T-cell (primary cell): Measurements from ENCODE around the gene CDX2. TPM values are rescaled to one million over a fixed set of nuclear protein-coding genes. Genes with fewer than 3 reads are reported as not detected.
A peak's percentile ranks its signal among the peaks of the same experiment; 100 is the strongest.

ENCODE experiments used
- ATAC-seq, 4 experiments: fragments of 200-7000 bp in 3 of 4; fragments of 150-1000 bp in 1 of 4; cut with Tn5 transposase; replicated peaks in 1 of 4; 1 replicate in 3 of 4; 2 replicates in 1 of 4; pipeline ENCODE4 v1.10.0; 2021; ENCODE audit warnings: moderate library complexity in 3 of 4, mild to moderate bottlenecking in 2 of 4, moderate number of reproducible peaks in 1 of 4
- CTCF ChIA-PET, 2 donors: fragments of 300-600 bp; sonication (Branson Sonifier 250); formaldehyde crosslinking; loops; one replicate each; lab custom pipeline; 2022; ENCODE audit warnings: antibody characterized with exemption in 2 of 2; lab: Charles Lee
- POLR2A ChIA-PET, 2 donors: fragments of 300-600 bp; sonication (Branson Sonifier 250); formaldehyde crosslinking; loops; one replicate each; lab custom pipeline; 2022; ENCODE audit warnings: antibody characterized with exemption in 2 of 2; lab: Charles Lee
- DNase-seq, 35 experiments: peaks; one replicate each; pipeline versions ENCODE4 v3.0.0 to v3.0.0-alpha.2; 2013 to 2023
- H3K27ac ChIP-seq: one replicate; pipeline ENCODE4 v1.5.1; 2013; ENCODE audit warnings: low read length
- H3K27me3 ChIP-seq, 2 experiments: replicated peaks in 1 of 2; 1 replicate in 1 of 2; 2 replicates in 1 of 2; pipeline versions ENCODE4 v1.6.1 to v1.7.0; 2013; ENCODE audit warnings: low read length in 1 of 2, mixed read lengths in 1 of 2; ENCODE audit not compliant: control insufficient read depth in 2 of 2, insufficient read depth in 2 of 2; ENCODE audit errors: extremely low read depth in 1 of 2
- H3K36me3 ChIP-seq, 2 donors: 1 replicate in 1 of 2; 2 replicates in 1 of 2; pipeline versions ENCODE4 v1.6.1 to v1.7.0; 2013; ENCODE audit warnings: low read length in 1 of 2; ENCODE audit not compliant: control insufficient read depth in 2 of 2, insufficient read depth in 1 of 2; ENCODE audit errors: extremely low read depth in 1 of 2
- H3K4me1 ChIP-seq, 2 experiments: 1 replicate in 1 of 2; 2 replicates in 1 of 2; pipeline versions ENCODE4 v1.6.1 to v1.7.0; 2013; ENCODE audit warnings: low read length in 2 of 2, mixed read lengths in 1 of 2; ENCODE audit not compliant: insufficient read depth in 2 of 2, control insufficient read depth in 1 of 2; ENCODE audit errors: extremely low read depth in 1 of 2
- H3K4me3 ChIP-seq, 2 donors: 1 replicate in 1 of 2; 2 replicates in 1 of 2; pipeline versions ENCODE4 v1.5.1 to v1.7.0; 2013; ENCODE audit warnings: mild to moderate bottlenecking in 2 of 2, low read length in 1 of 2, moderate library complexity in 1 of 2; ENCODE audit not compliant: control insufficient read depth in 1 of 2; ENCODE audit errors: extremely low read depth in 1 of 2
- H3K9me3 ChIP-seq: 2 replicates; pipeline ENCODE4 v1.7.0; 2013
- H3K27ac Mint-ChIP-seq, 2 donors: one replicate each; pipeline ENCODE4 v1.8.0; 2020 to 2021; ENCODE audit warnings: mild to moderate bottlenecking in 2 of 2, mixed read lengths in 2 of 2
- H3K27me3 Mint-ChIP-seq, 2 donors: one replicate each; pipeline ENCODE4 v1.8.0; 2021 to 2022; ENCODE audit warnings: mixed read lengths in 2 of 2
- H3K36me3 Mint-ChIP-seq: one replicate; pipeline ENCODE4 v1.8.0; 2021; ENCODE audit warnings: mixed read lengths
- H3K4me1 Mint-ChIP-seq, 3 donors: one replicate each; pipeline ENCODE4 v1.8.0; 2020 to 2022; ENCODE audit warnings: mixed read lengths in 3 of 3, mild to moderate bottlenecking in 1 of 3
- H3K4me3 Mint-ChIP-seq, 3 donors: one replicate each; pipeline ENCODE4 v1.8.0; 2020 to 2022; ENCODE audit warnings: mild to moderate bottlenecking in 3 of 3, mixed read lengths in 3 of 3, moderate library complexity in 3 of 3
- H3K9me3 Mint-ChIP-seq, 3 donors: one replicate each; pipeline ENCODE4 v1.8.0; 2020 to 2022; ENCODE audit warnings: mixed read lengths in 3 of 3
- WGBS: methylation state at CpG from one replicate; pipeline ENCODE4 v1.1.5; 2013; ENCODE audit warnings: missing lambda C conversion rate; ENCODE audit not compliant: insufficient coverage; 5-methylcytosine and 5-hydroxymethylcytosine counted together
- total RNA-seq, 35 experiments: library from RNA in 6 of 35; stranded (reverse) in 6 of 35; fragments of 120-200 nt in 1 of 35; gene quantifications; one replicate each; pipeline versions ENCODE4 v1.2.1 to v1.2.4 and lab custom pipeline; 2013 to 2026

CDX2 gene
- total RNA-seq, 5 donors from 2014 or later (not counting 1 experiment from before 2014, with no cell fraction given), result 0.09 to 0.35 TPM; not detected in 3

DNA sequence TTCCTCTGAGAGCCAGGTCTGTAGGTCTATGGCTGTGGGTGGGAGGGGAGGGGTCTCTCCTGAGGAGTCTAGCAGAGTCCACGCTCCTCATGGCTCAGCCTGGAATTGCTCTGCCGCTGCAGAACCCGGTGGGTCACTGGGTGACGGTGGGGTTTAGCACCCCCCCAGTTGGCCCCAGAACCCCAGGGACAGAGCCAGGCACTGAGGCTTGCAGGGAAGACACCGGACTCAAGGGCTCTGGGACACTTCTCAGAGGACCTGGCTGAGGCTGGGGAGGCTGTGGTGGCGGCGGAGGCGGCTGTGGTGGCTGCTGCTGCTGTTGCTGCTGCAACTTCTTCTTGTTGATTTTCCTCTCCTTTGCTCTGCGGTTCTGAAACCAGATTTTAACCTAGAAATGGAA is 6.1 kb downstream of the CDX2 start:
- H3K9me3 ChIP-seq, result no peaks in the 10 kb centered on the region
- no peak overlapping the region for H3K4me3 ChIP-seq
- Mint-ChIP-seq H3K27ac (no peak overlapping the region), H3K36me3 (no peaks in the 10 kb centered on the region), H3K4me1 (peaks cover 11 to 30% (median 27%) of the 10 kb centered on the region in 3 donors), H3K9me3 (no peaks in the 10 kb centered on the region), H3K4me3 (no peak overlapping the region), H3K27me3 (peaks cover 53 to 87% of the 10 kb centered on the region in 2 donors)
- whole genome bisulfite sequencing, result 64% methylated on average over 7 of the region's 9 CpGs
- ChIA-PET POLR2A (no interaction called here), CTCF (no interaction called here)
- H3K4me1 ChIP-seq, result peaks cover 0 to 26% of the 10 kb centered on the region in 2 experiments
- H3K36me3 ChIP-seq, result no peaks in the 10 kb centered on the region
- no peak overlapping the region for H3K27ac ChIP-seq
- ATAC-seq (no peak), DNase-seq (no peak)
- peaks cover 17 to 85% of the 10 kb centered on the region in 2 experiments for H3K27me3 ChIP-seq

DNA sequence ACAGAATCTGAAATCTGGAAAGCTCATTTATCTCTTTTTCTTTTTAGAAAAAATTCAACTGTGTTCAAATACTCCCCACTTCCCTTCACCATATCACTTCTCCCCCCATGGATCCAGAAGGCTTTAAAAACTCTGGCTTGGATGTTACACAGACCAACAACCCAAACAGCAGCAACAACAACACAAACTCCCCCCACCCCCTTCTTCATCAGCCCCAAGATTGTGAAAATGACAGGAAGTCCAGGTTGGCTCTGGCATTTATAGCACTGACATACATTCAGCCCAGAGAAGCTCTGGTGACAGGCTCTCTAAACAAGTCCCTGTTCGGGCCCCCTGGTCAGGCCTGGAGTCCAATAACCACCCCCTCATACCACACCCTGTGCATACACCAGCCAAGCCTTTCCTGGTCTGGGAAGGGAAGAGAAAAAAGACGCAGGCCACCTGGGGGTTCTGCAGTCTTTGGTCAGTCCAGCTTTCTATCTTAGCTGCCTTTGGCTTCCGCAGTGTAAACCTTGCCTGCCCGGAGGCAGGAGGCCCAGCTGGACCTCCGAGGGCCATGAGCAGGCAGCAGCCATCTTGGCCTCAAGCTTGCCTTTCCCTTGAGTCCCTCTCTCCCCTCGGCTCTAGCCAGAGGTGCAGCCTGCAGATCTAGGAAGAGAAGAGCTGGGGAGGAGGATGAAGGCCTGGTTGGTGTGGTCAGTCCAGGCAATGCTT is 6.8 kb downstream of the CDX2 start:
- Histone ChIP-seq H3K36me3 (no peaks in the 10 kb centered on the region), H3K27me3 (peaks cover 17 to 83% of the 10 kb centered on the region in 2 experiments), H3K4me3 (no peak overlapping the region), H3K4me1 (peaks cover 0 to 20% of the 10 kb centered on the region in 2 experiments), H3K27ac (no peak overlapping the region), H3K9me3 (no peaks in the 10 kb centered on the region)
- Mint-ChIP-seq H3K27ac (no peak overlapping the region), H3K27me3 (peaks cover 49 to 87% of the 10 kb centered on the region in 2 donors), H3K9me3 (no peaks in the 10 kb centered on the region), H3K36me3 (no peaks in the 10 kb centered on the region), H3K4me3 (no peak overlapping the region), H3K4me1 (peaks cover 4 to 23% (median 21%) of the 10 kb centered on the region in 3 donors)
- POLR2A ChIA-PET, result no interaction called here
- no peak for ATAC-seq
- no peak for DNase-seq
- CTCF ChIA-PET, result interaction anchor here in 1 of 2 donors (0.6 kb wide), 1 partner anchor 39 kb away, joined by 5 read pairs; no protein-coding TSS in a partner anchor
- WGBS, result 69% methylated on average over 4 of the region's 6 CpGs

DNA sequence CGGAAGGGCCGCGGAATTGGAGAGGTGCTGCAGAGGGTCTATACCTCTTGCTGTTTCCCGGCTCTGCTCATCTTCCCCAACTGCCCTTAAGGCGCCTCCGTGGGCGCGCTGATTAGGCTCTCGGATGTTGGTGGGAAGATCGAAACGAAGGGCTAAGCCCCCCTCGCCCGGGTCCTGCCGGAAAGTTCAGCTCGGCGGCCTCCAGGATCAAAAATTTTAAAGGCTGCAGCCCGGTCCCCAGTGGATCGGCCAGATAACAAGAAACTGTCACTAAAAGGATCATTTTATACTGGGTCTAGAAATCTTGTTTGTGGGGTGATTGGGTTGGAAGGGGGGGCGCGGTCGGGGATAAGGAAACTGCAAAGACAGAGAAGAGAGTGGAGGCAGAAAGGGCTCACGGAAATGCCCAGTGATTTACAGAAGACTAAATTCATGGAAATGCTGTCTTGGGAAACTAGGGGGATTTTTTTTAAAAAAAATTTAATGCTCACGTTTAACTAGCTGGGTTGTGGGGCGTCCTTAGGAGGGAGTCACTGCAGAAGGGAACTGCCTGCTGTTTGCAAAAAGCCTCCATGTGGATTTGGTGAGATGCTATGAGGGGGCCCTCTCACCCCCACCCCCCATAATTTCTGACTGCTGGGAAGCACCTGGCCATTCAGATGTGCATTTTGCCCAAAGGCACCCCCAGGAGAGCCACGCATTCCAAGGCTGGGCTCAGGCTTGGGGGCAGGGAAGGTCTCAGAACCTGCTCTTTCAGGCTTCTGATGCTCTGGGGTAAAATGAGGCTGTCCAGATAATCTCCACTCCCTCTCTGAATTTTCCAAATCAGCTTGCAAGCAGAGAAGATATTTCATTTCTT is 7.7 kb downstream of the CDX2 start:
- no peaks in the 10 kb centered on the region for H3K36me3 Mint-ChIP-seq
- H3K9me3 Mint-ChIP-seq, result no peaks in the 10 kb centered on the region
- ChIA-PET POLR2A (no interaction called here), CTCF (interaction anchor here in 1 of 2 donors (0.6 kb wide), 1 partner anchor 38 kb away, joined by 5 read pairs; no protein-coding TSS in a partner anchor)
- Histone ChIP-seq H3K27me3 (peaks cover 23 to 75% of the 10 kb centered on the region in 2 experiments), H3K4me3 (peak overlapping the region in 1 of 2 donors; percentile 53), H3K4me1 (peaks cover 0 to 16% of the 10 kb centered on the region in 2 experiments), H3K36me3 (no peaks in the 10 kb centered on the region), H3K9me3 (no peaks in the 10 kb centered on the region), H3K27ac (no peak overlapping the region)
- DNase-seq, result no peak
- peak overlapping the region in 1 of 3 donors; percentile 56 for H3K4me3 Mint-ChIP-seq
- H3K4me1 Mint-ChIP-seq, result peaks cover 4 to 20% (median 18%) of the 10 kb centered on the region in 3 donors
- peaks cover 50 to 88% of the 10 kb centered on the region in 2 donors for H3K27me3 Mint-ChIP-seq
- no peak overlapping the region for H3K27ac Mint-ChIP-seq
- ATAC-seq, result no peak
- 4% methylated on average over 14 of the region's 25 CpGs for WGBS

DNA sequence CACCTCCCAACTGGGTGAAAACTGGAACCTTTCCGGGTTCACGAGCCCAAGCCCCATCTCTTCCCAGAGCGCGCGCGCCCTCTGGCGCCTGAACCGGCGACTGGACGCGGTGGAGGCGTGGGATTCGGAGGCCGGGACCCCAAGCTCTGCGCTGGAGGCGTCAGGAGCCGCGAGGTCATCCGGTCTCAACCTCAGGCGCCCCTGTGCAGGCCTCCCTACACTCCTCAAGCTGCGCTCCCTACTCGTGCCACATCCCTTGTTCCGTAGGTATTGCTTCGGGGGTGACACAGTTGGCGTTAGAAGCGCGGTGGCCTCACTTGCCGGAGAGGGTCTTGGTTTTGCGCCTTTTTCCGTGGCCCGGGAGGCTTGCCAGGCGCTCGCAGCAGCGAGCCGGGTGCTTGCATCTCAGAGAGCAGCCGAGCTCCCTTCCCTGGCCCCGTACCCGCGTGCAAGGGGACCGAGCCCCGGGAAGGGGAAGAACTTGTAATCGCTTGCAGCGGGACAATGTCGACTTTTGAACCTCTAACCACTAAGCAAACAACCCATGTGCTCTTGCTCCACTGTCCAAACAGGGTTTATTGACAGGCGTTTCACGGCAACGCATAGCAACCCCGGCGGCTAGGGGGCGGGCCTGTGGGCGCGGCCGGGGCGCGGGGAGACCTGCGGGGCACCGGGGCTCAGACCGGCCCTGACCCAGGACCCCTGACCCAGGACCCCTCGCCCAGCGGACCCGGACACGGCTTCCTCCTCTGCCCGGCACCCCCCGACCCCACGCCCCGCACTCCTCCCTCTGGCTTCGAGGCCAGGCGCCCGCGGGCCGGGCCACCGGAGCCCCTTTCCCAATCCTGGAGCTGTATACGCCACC is 8.5 kb downstream of the CDX2 start:
- Histone ChIP-seq H3K36me3 (no peaks in the 10 kb centered on the region), H3K27me3 (peaks cover 25 to 72% of the 10 kb centered on the region in 2 experiments), H3K4me1 (peaks cover 0 to 12% of the 10 kb centered on the region in 2 experiments), H3K4me3 (peak overlapping the region; percentile 7 to 53), H3K9me3 (no peaks in the 10 kb centered on the region), H3K27ac (no peak overlapping the region)
- ChIA-PET CTCF (no interaction called here), POLR2A (no interaction called here)
- Mint-ChIP-seq H3K4me1 (peaks cover 0 to 17% (median 15%) of the 10 kb centered on the region in 3 donors), H3K36me3 (no peaks in the 10 kb centered on the region), H3K27me3 (peaks cover 51 to 88% of the 10 kb centered on the region in 2 donors), H3K9me3 (no peaks in the 10 kb centered on the region), H3K27ac (no peak overlapping the region), H3K4me3 (peak overlapping the region; percentile 21 to 56 (median 41))
- DNase-seq (peak in 1 of 35 experiments; percentile 16), ATAC-seq (peak in 3 of 4 experiments; percentile 16 to 18 (median 17))
- WGBS, result 3% methylated on average over 62 of the region's 73 CpGs

DNA sequence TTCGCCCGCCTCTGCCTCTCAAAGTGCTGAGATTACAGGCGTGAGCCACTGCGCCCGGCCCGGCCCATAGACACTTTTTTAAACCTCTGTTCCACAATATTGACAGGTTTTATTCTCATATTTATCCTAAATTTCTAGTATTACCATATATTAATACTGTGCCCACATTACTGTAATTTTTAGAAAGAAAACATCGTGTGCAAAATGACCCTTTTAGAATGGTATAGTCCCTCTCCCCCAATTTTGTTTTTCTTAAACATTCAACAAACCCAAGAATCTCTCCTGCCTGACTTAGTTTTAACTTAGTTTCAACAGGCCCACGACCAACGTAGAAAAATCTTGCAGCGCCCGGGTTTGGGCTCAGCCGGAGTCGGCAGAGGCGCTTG is 9.1 kb downstream of the CDX2 start:
- no peaks in the 10 kb centered on the region for H3K9me3 Mint-ChIP-seq
- CTCF ChIA-PET, result no interaction called here

More for the DNA sequence above, 9.1 kb downstream of the CDX2 start:
- Mint-ChIP-seq H3K27ac (no peak overlapping the region), H3K4me1 (peaks cover 0 to 20% (median 15%) of the 10 kb centered on the region in 3 donors), H3K4me3 (peak overlapping the region; percentile 0 to 56 (median 41)), H3K27me3 (peaks cover 53 to 88% of the 10 kb centered on the region in 2 donors), H3K36me3 (no peaks in the 10 kb centered on the region)
- Histone ChIP-seq H3K4me3 (peak overlapping the region; percentile 7 to 25), H3K4me1 (peaks cover 0 to 12% of the 10 kb centered on the region in 2 experiments), H3K27ac (no peak overlapping the region), H3K9me3 (no peaks in the 10 kb centered on the region), H3K36me3 (no peaks in the 10 kb centered on the region), H3K27me3 (peaks cover 26 to 66% of the 10 kb centered on the region in 2 experiments)
- ATAC-seq, result no peak
- 14% methylated on average over 8 of the region's 14 CpGs for WGBS
- POLR2A ChIA-PET, result no interaction called here
- no peak for DNase-seq
